NCI-H345 treated with DMSO at 0.1 percent for 48 hours (cell line): ENCODE results near the gene CPE.
"Not testable (repeated sequence)": the region's sequence is repeated elsewhere in the genome, so short reads cannot be mapped to it uniquely, and the experiment has no call there.

ENCODE experiments used
- DNase-seq: peaks from one replicate; lab custom pipeline; 2025; ENCODE audit not compliant: unreplicated experiment; lab: John Stamatoyannopoulos, UW

CPE gene

GRCh38 chr4:165461159-165461821, 82.5 kb downstream of the CPE start:
- DNase-seq = no peak

- DNase-seq = no peak
Observed at GRCh38 chr4:165462009-165462408, 83.2 kb downstream of the CPE start.

- no peak for DNase-seq
Observed at GRCh38 chr4:165464376-165464775, 85.6 kb downstream of the CPE start.

GRCh38 chr4:165464813-165465381, 86.1 kb downstream of the CPE start:
- DNase-seq = peak; percentile 43

GRCh38 chr4:165470009-165470408, 91.2 kb downstream of the CPE start:
- no peak for DNase-seq

GRCh38 chr4:165472943-165473676, 94.3 kb downstream of the CPE start:
- DNase-seq = no peak

GRCh38 chr4:165474784-165475705, 96.2 kb downstream of the CPE start:
- DNase-seq = no peak

- no peak for DNase-seq
Observed at GRCh38 chr4:165475706-165476070, 96.9 kb downstream of the CPE start.

GRCh38 chr4:165476214-165477098, 97.6 kb downstream of the CPE start:
- DNase-seq = no peak

GRCh38 chr4:165477799-165478198, 99.0 kb downstream of the CPE start:
- no peak for DNase-seq

- no peak for DNase-seq
Observed at GRCh38 chr4:165478260-165478659, 99.5 kb downstream of the CPE start.

- DNase-seq = no peak
Observed at GRCh38 chr4:165481053-165481835, 102.4 kb downstream of the CPE start.

GRCh38 chr4:165489786-165490185, 111.0 kb downstream of the CPE start:
- no peak for DNase-seq

GRCh38 chr4:165492583-165492982, 113.8 kb downstream of the CPE start:
- not testable (repeated sequence) for DNase-seq

- no peak for DNase-seq
Observed at GRCh38 chr4:165493359-165493758, 114.6 kb downstream of the CPE start.

GRCh38 chr4:165502916-165503907, 124.4 kb downstream of the CPE start:
- no peak for DNase-seq

- DNase-seq = no peak
Observed at GRCh38 chr4:165504184-165504583, 125.4 kb downstream of the CPE start.
